HepG2 (cell line): Measurements from ENCODE around the gene HOXA1. TPM values are rescaled to one million over a fixed set of nuclear protein-coding genes. Genes with fewer than 3 reads are reported as not detected.

Experiments
- ATM ChIP-seq: fragments of 450-650 bp; IDR thresholded peaks from 2 replicates; pipeline ENCODE4 v1.7.1; 2017; ENCODE audit warnings: mild to moderate bottlenecking, borderline replicate concordance
- CREM ChIP-seq, 2 experiments: sonication (generic) in 1 of 2; formaldehyde crosslinking in 1 of 2; IDR thresholded peaks; 2 replicates each; pipeline versions ENCODE4 v1.4.0 to v1.6.1; 2016 to 2020; ENCODE audit warnings: antibody characterized with exemption in 1 of 2, mild to moderate bottlenecking in 1 of 2, missing genetic modification reagents in 1 of 2
- DMAP1 ChIP-seq: IDR thresholded peaks from 2 replicates; pipeline ENCODE4 v1.6.1; 2016
- HDAC6 ChIP-seq: fragments of 200-600 bp; sonication (generic); IDR thresholded peaks from 2 replicates; pipeline ENCODE4 v1.7.0; 2017; ENCODE audit warnings: mild to moderate bottlenecking, antibody characterized with exemption, low read length, low read depth
- HOXA3 ChIP-seq: sonication (generic); formaldehyde crosslinking; IDR thresholded peaks from 2 replicates; pipeline ENCODE4 v1.5.0; 2020; ENCODE audit warnings: missing genetic modification reagents
- HOXA7 ChIP-seq: sonication (generic); formaldehyde crosslinking; IDR thresholded peaks from 2 replicates; pipeline ENCODE4 v1.8.1; 2022; ENCODE audit warnings: mild to moderate bottlenecking, missing genetic modification reagents, moderate library complexity
- MAZ ChIP-seq, 2 experiments: sonication (generic) in 1 of 2; formaldehyde crosslinking in 1 of 2; IDR thresholded peaks; 2 replicates each; pipeline versions ENCODE4 v1.5.0 to v1.6.1; 2012 to 2020; ENCODE audit warnings: low read depth in 2 of 2, mild to moderate bottlenecking in 2 of 2, borderline replicate concordance in 1 of 2, improper control_type of control experiment in 1 of 2, low read length in 1 of 2, missing genetic modification reagents in 1 of 2, moderate library complexity in 1 of 2
- NFKBIZ ChIP-seq: IDR thresholded peaks from 2 replicates; pipeline ENCODE4 v1.6.1; 2018; ENCODE audit warnings: missing genetic modification reagents, missing compliant biosample characterization
- NPAS2 ChIP-seq: sonication (generic); formaldehyde crosslinking; IDR thresholded peaks from 2 replicates; pipeline ENCODE4 v1.8.0; 2022; ENCODE audit warnings: mild to moderate bottlenecking, missing genetic modification reagents, borderline replicate concordance
- NR2F2 ChIP-seq: IDR thresholded peaks from 2 replicates; pipeline ENCODE4 v1.6.1; 2012; ENCODE audit warnings: low read depth, inconsistent platforms, borderline replicate concordance
- ONECUT2 ChIP-seq: sonication (generic); formaldehyde crosslinking; IDR thresholded peaks from 2 replicates; pipeline ENCODE4 v1.4.0; 2020; ENCODE audit warnings: missing genetic modification reagents
- PLRG1 ChIP-seq: fragments of 450-650 bp; conservative IDR thresholded peaks from 2 replicates; pipeline ENCODE4 v1.6.1; 2016
- RERE ChIP-seq: IDR thresholded peaks from 2 replicates; pipeline ENCODE4 v1.6.1; 2016; ENCODE audit warnings: low read depth, missing genetic modification reagents, missing compliant biosample characterization
- SAP130 ChIP-seq: IDR thresholded peaks from 2 replicates; pipeline ENCODE4 v1.6.1; 2016; ENCODE audit warnings: low read depth
- SP4 ChIP-seq: sonication (generic); formaldehyde crosslinking; IDR thresholded peaks from 2 replicates; pipeline ENCODE4 v1.8.1; 2023; ENCODE audit warnings: mild to moderate bottlenecking, missing genetic modification reagents
- TCF7 ChIP-seq: sonication (generic); IDR thresholded peaks from 2 replicates; pipeline ENCODE4 v1.6.1; 2016; ENCODE audit warnings: antibody characterized with exemption, low read depth
- TEAD2 ChIP-seq: sonication (generic); formaldehyde crosslinking; IDR thresholded peaks from 2 replicates; pipeline ENCODE4 v1.9.0; 2021; ENCODE audit warnings: missing genetic modification reagents
- TFDP2 ChIP-seq: sonication (generic); formaldehyde crosslinking; IDR thresholded peaks from 2 replicates; pipeline ENCODE4 v1.4.0; 2020; ENCODE audit warnings: missing genetic modification reagents
- ZC3H13 ChIP-seq: sonication (generic); formaldehyde crosslinking; IDR thresholded peaks from 2 replicates; pipeline ENCODE4 v1.8.1; 2023; ENCODE audit warnings: mild to moderate bottlenecking, missing genetic modification reagents, moderate library complexity
- ZKSCAN5 ChIP-seq: sonication (generic); formaldehyde crosslinking; IDR thresholded peaks from 2 replicates; pipeline ENCODE4 v1.5.1; 2020; ENCODE audit warnings: mild to moderate bottlenecking, missing genetic modification reagents
- ZNF383 ChIP-seq: sonication (generic); formaldehyde crosslinking; IDR thresholded peaks from 2 replicates; pipeline ENCODE4 v1.4.0; 2020; ENCODE audit warnings: missing genetic modification reagents, mild to moderate bottlenecking, borderline replicate concordance
- ZNF615 ChIP-seq: sonication (generic); formaldehyde crosslinking; IDR thresholded peaks from 2 replicates; pipeline ENCODE4 v1.5.0; 2020; ENCODE audit warnings: mild to moderate bottlenecking, missing genetic modification reagents, borderline replicate concordance
- ZNF720 ChIP-seq: sonication (generic); formaldehyde crosslinking; IDR thresholded peaks from 2 replicates; pipeline ENCODE4 v1.4.0; 2020; ENCODE audit warnings: missing genetic modification reagents
- ZNF784 ChIP-seq: sonication (generic); formaldehyde crosslinking; IDR thresholded peaks from 2 replicates; pipeline ENCODE4 v1.5.1; 2020; ENCODE audit warnings: missing genetic modification reagents, mild to moderate bottlenecking, borderline replicate concordance
- polyA plus RNA-seq, 8 experiments: library from polyadenylated mRNA; depleted of rRNA in 3 of 8; stranded (reverse) in 7 of 8; unstranded in 1 of 8; fragments of >200 nt; fragmentation: Illumina TruSeq in 4 of 8; extraction: Trizol in 4 of 8; gene quantifications; 2 replicates each; pipeline versions ENCODE4 v1.2.1 to v1.2.3, GENCODE V29; 2011 to 2016; ENCODE audit warnings: low read depth in 4 of 8, missing spikeins in 1 of 8, mixed read lengths in 1 of 8; ENCODE audit not compliant: insufficient read depth in 1 of 8
- total RNA-seq, 5 experiments: library from RNA; depleted of rRNA; stranded (reverse); fragments of >200 nt; fragmentation: Illumina TruSeq; extraction: Trizol; gene quantifications; 2 replicates each; pipeline ENCODE4 v1.2.3, GENCODE V29; 2016; ENCODE audit warnings: low read depth in 1 of 5

HOXA1 gene
- total and polyA plus RNA-seq, 2 of the 13 experiments (the other 11 are each of a cell fraction or from before 2014, with no cell fraction given): 0.18 to 0.20 TPM

GRCh38 chr7:27133409-27134231, 37.8 kb upstream of the HOXA1 start (continued):
- no peak for TF ChIP-seq ZC3H13 (CRISPR knock-in tag)
- no peak for TF ChIP-seq TFDP2
- peak; percentile 56 for TF ChIP-seq ONECUT2
- TF ChIP-seq ATM: no peak
- no peak for TF ChIP-seq HOXA7 (CRISPR knock-in tag)
- TF ChIP-seq ZNF784 (CRISPR knock-in tag): no peak
- peak; percentile 66 for TF ChIP-seq SAP130 (CRISPR knock-in tag)
- TF ChIP-seq MAZ (IDR thresholded peaks at IDR 0.05; ENCODE audit: borderline replicate concordance, low read depth, low read length): no peak
- no peak for TF ChIP-seq MAZ (CRISPR knock-in tag; IDR thresholded peaks at IDR 0.05; ENCODE audit: low read depth)
- no peak for TF ChIP-seq ZNF720
- 0 out of 2 replicates have a peak, but pooled peaks have one; percentile 46 for TF ChIP-seq RERE
- peak; percentile 41; the same call in 1 of the 2 replicates for TF ChIP-seq HOXA3 (CRISPR knock-in tag)
- TF ChIP-seq TCF7: peak; percentile 57; the same call in 1 of the 2 replicates
- TF ChIP-seq PLRG1: no peak
- 0 out of 2 replicates have a peak, but pooled peaks have one; percentile 16 for TF ChIP-seq SP4 (CRISPR knock-in tag)
- no peak for TF ChIP-seq HDAC6
- no peak for TF ChIP-seq ZKSCAN5 (CRISPR knock-in tag)
- no peak for TF ChIP-seq ZNF383 (CRISPR knock-in tag)
- no peak for TF ChIP-seq NFKBIZ
- TF ChIP-seq DMAP1 (CRISPR knock-in tag): peak; percentile 52; the same call in 1 of the 2 replicates
- TF ChIP-seq TEAD2 (CRISPR knock-in tag): no peak
- no peak for TF ChIP-seq ZNF615 (CRISPR knock-in tag)
- TF ChIP-seq CREM (IDR thresholded peaks at IDR 0.05): peak; percentile 62; the same call in 1 of the 2 replicates
- no peak for TF ChIP-seq CREM (CRISPR knock-in tag; IDR thresholded peaks at IDR 0.05)
- no peak for TF ChIP-seq NPAS2 (CRISPR knock-in tag)
- peak; percentile 80 for TF ChIP-seq NR2F2
